ENCODE measurements around the gene SLC25A31. TPM values are rescaled to one million over a fixed set of nuclear protein-coding genes. Genes with fewer than 3 reads are reported as not detected.

The SLC25A31 gene
- total and polyA plus RNA-seq, 10 of the 15 experiments (the other 5 are each of a cell fraction or from before 2014, with no cell fraction given), result not detected

GRCh38 chr4:127799711-127800110, 69.5 kb downstream of the SLC25A31 start:
- no peaks in the 10 kb centered on the region for H4K20me1 ChIP-seq (ENCODE audit: control insufficient read depth, insufficient read depth)
- no TSS peak for BruUV-seq (replicated peaks)
- POLR2A ChIA-PET, result interaction anchor here (0.6 to 1.0 kb wide), 2 partner anchors 18 to 204 kb away, joined by 3 to 7 read pairs; partner anchors contain the start of gene HSPA4L
- no peaks in the 10 kb centered on the region for H3K27me3 ChIP-seq (replicated peaks in 1 of 2; ENCODE audit: control insufficient read depth in 2 of 2, insufficient read depth in 2 of 2, low read length in 1 of 2)
- H3K9me3 ChIP-seq (replicated peaks; ENCODE audit: control insufficient read depth, insufficient read depth, low read length), result no peaks in the 10 kb centered on the region
- CTCF ChIA-PET, result interaction anchor here (0.6 to 1.6 kb wide), 3 partner anchors 10 to 29 kb away, joined by 3 to 5 read pairs (median 4); no protein-coding TSS in a partner anchor
- RAD21 ChIA-PET (ENCODE audit: unreplicated experiment), result interaction anchor here (1.0 to 1.7 kb wide), 2 partner anchors 12 to 85 kb away, joined by 3 to 6 read pairs; no protein-coding TSS in a partner anchor
- in situ Hi-C loops (cut with MboI) (no loop called here), intact Hi-C loops (cut with micrococcal nuclease; ENCODE audit: unreplicated experiment) (no loop called here)
- no peak for FAIRE-seq
- no peak overlapping the region for H3K4me3 ChIP-seq
- no peaks in the 10 kb centered on the region for H3K4me1 ChIP-seq (ENCODE audit: control insufficient read depth, insufficient read depth, low read length)
- no peaks in the 10 kb centered on the region for H3K79me2 ChIP-seq (ENCODE audit: control insufficient read depth, insufficient read depth, low read length)
- peaks cover 0 to 4% of the 10 kb centered on the region in 2 experiments; a peak in 3 of 4 replicates for H3K36me3 ChIP-seq (ENCODE audit: control insufficient read depth in 2 of 2, insufficient read depth in 2 of 2, low read length in 1 of 2)
- TF ChIP-seq POLR2AphosphoS5 (IDR thresholded peaks at IDR 0.05; ENCODE audit: low read length) (no peak), NFYB (IDR thresholded peaks at IDR 0.05; ENCODE audit: insufficient read depth, low read depth, low read length) (no peak), KDM1A (IDR thresholded peaks at IDR 0.05; ENCODE audit: borderline replicate concordance) (no peak), CREB1 (IDR thresholded peaks at IDR 0.05; ENCODE audit: low read depth) (no peak)
- DNase-seq (ENCODE audit: low read depth, low spot score), result no peak
- ATAC-seq, result no peak
- no peak overlapping the region for H2AFZ ChIP-seq (ENCODE audit: control insufficient read depth, low read depth, low read length)
- H3K9ac ChIP-seq (ENCODE audit: control insufficient read depth, insufficient read depth, low read length), result no peak overlapping the region
- no peak overlapping the region for H3K4me2 ChIP-seq (ENCODE audit: control insufficient read depth, insufficient read depth)
- SMC1A ChIA-PET (ENCODE audit: uncharacterized antibody, unreplicated experiment), result interaction anchor here (0.6 to 2.0 kb wide), 6 partner anchors 10 to 129 kb away, joined by 3 to 9 read pairs (median 6); no protein-coding TSS in a partner anchor
- no peak overlapping the region for H3K27ac ChIP-seq (ENCODE audit: control insufficient read depth, insufficient read depth)

GRCh38 chr4:127809173-127809800, 79.1 kb downstream of the SLC25A31 start:
- RAD21 ChIA-PET (ENCODE audit: unreplicated experiment), result no interaction called here
- no peaks in the 10 kb centered on the region for H4K20me1 ChIP-seq (ENCODE audit: control insufficient read depth, insufficient read depth)
- BruUV-seq (replicated peaks), result TSS peak; percentile 7
- no peaks in the 10 kb centered on the region for H3K27me3 ChIP-seq (replicated peaks in 1 of 2; ENCODE audit: control insufficient read depth in 2 of 2, insufficient read depth in 2 of 2, low read length in 1 of 2)
- intact Hi-C loops (cut with micrococcal nuclease; ENCODE audit: unreplicated experiment) (no loop called here), in situ Hi-C loops (cut with MboI) (no loop called here)
- no peak overlapping the region for H3K9ac ChIP-seq (ENCODE audit: control insufficient read depth, insufficient read depth, low read length)
- ATAC-seq (0 out of 3 replicates have a peak, but pooled peaks have one; percentile 16), FAIRE-seq (no peak), DNase-seq (ENCODE audit: low read depth, low spot score) (no peak)
- no peak overlapping the region for H3K27ac ChIP-seq (ENCODE audit: control insufficient read depth, insufficient read depth)
- POLR2A ChIA-PET, result no interaction called here
- no peak overlapping the region for H3K4me2 ChIP-seq (ENCODE audit: control insufficient read depth, insufficient read depth)
- H3K4me1 ChIP-seq (ENCODE audit: control insufficient read depth, insufficient read depth, low read length), result no peaks in the 10 kb centered on the region
- H2AFZ ChIP-seq (ENCODE audit: control insufficient read depth, low read depth, low read length), result no peak overlapping the region
- no peak overlapping the region for H3K4me3 ChIP-seq
- CTCF ChIA-PET, result interaction anchor here (1.1 to 1.3 kb wide), 3 partner anchors 10 to 129 kb away, joined by 3 to 5 read pairs (median 3); no protein-coding TSS in a partner anchor
- 76% methylated on average over 6 of the region's 6 CpGs for WGBS (ENCODE audit: insufficient coverage, insufficient replicate concordance, low lambda C conversion rate, missing lambda C conversion rate)
- SMC1A ChIA-PET (ENCODE audit: uncharacterized antibody, unreplicated experiment), result interaction anchor here (0.9 to 3.2 kb wide), 2 partner anchors 10 to 28 kb away, joined by 3 to 9 read pairs; no protein-coding TSS in a partner anchor
- peaks cover 0 to 9% of the 10 kb centered on the region in 2 experiments; a peak in 2 of 4 replicates for H3K36me3 ChIP-seq (ENCODE audit: control insufficient read depth in 2 of 2, insufficient read depth in 2 of 2, low read length in 1 of 2)
- H3K79me2 ChIP-seq (ENCODE audit: control insufficient read depth, insufficient read depth, low read length), result no peaks in the 10 kb centered on the region
- no peaks in the 10 kb centered on the region for H3K9me3 ChIP-seq (replicated peaks; ENCODE audit: control insufficient read depth, insufficient read depth, low read length)
- TF ChIP-seq RUNX3 (IDR thresholded peaks at IDR 0.05; ENCODE audit: low read length), result no peak
- no peak for TF ChIP-seq BACH1 (IDR thresholded peaks at IDR 0.05; ENCODE audit: borderline replicate concordance)
- TF ChIP-seq SREBF2 (IDR thresholded peaks at IDR 0.05; ENCODE audit: low read length), result no peak
- TF ChIP-seq RAD21 (IDR thresholded peaks at IDR 0.05; ENCODE audit: insufficient read depth, low read depth, low read length), result peak; percentile 35
- no peak for TF ChIP-seq USF1 (IDR thresholded peaks at IDR 0.05; ENCODE audit: borderline replicate concordance, extremely low read length, insufficient read depth, low read depth, low read length)
- TF ChIP-seq ZBTB33 (IDR thresholded peaks at IDR 0.05), result no peak
- no peak for TF ChIP-seq BMI1 (IDR thresholded peaks at IDR 0.05; ENCODE audit: borderline replicate concordance)
- peak; percentile 18; the same call in 1 of the 2 replicates for TF ChIP-seq SMC3 (IDR thresholded peaks at IDR 0.05; ENCODE audit: borderline replicate concordance, low read length)
- no peak for TF ChIP-seq MTA3 (IDR thresholded peaks at IDR 0.05; ENCODE audit: borderline replicate concordance, low read length)
- TF ChIP-seq ATF3 (IDR thresholded peaks at IDR 0.05; ENCODE audit: borderline replicate concordance, extremely low read depth, low read depth, low read length), result no peak

Measured in GM12878 (cell line).